ENCODE measurements around the gene ZBTB42. TPM values are rescaled to one million over a fixed set of nuclear protein-coding genes. Genes with fewer than 3 reads are reported as not detected.
"Not testable (repeated sequence)": the region's sequence is repeated elsewhere in the genome, so short reads cannot be mapped to it uniquely, and the experiment has no call there.

The ZBTB42 gene
- total RNA-seq, 1 donor from 2014 or later: 2.2 TPM

GRCh38 chr14:104824353-104824997 is 23.6 kb downstream of the ZBTB42 start:
- Mint-ChIP-seq H3K9me3 (peaks cover 8% of the 10 kb centered on the region), H3K27ac (ENCODE audit: unreplicated experiment) (no peak overlapping the region), H3K4me1 (peaks cover 38% of the 10 kb centered on the region), H3K27me3 (ENCODE audit: low read depth) (peaks cover 36% of the 10 kb centered on the region), H3K36me3 (ENCODE audit: low read depth) (peaks cover 7% of the 10 kb centered on the region), H3K4me3 (peak overlapping the region; percentile 79)
- no peak for TF ChIP-seq CTCF (conservative IDR thresholded peaks at IDR 0.05)
- no peak for DNase-seq (ENCODE audit: low read depth, low spot score)

- H3K36me3 Mint-ChIP-seq (ENCODE audit: low read depth): peaks cover 7% of the 10 kb centered on the region
- peaks cover 38% of the 10 kb centered on the region for H3K27me3 Mint-ChIP-seq (ENCODE audit: low read depth)
- H3K4me1 Mint-ChIP-seq: peaks cover 29% of the 10 kb centered on the region
- peaks cover 8% of the 10 kb centered on the region for H3K9me3 Mint-ChIP-seq
- no peak overlapping the region for H3K27ac Mint-ChIP-seq (ENCODE audit: unreplicated experiment)
- DNase-seq (ENCODE audit: low read depth, low spot score): peak; percentile 98
- TF ChIP-seq CTCF (conservative IDR thresholded peaks at IDR 0.05): peak; percentile 89
- H3K4me3 Mint-ChIP-seq: peak overlapping the region; percentile 79
Measured at GRCh38 chr14:104826189-104826860, 25.4 kb downstream of the ZBTB42 start.

- peaks cover 38% of the 10 kb centered on the region for H3K27me3 Mint-ChIP-seq (ENCODE audit: low read depth)
- DNase-seq (ENCODE audit: low read depth, low spot score): no peak
- H3K27ac Mint-ChIP-seq (ENCODE audit: unreplicated experiment): no peak overlapping the region
- peaks cover 29% of the 10 kb centered on the region for H3K4me1 Mint-ChIP-seq
- peak overlapping the region; percentile 79 for H3K4me3 Mint-ChIP-seq
- H3K9me3 Mint-ChIP-seq: peaks cover 8% of the 10 kb centered on the region
- no peak for TF ChIP-seq CTCF (conservative IDR thresholded peaks at IDR 0.05)
- H3K36me3 Mint-ChIP-seq (ENCODE audit: low read depth): peaks cover 7% of the 10 kb centered on the region
Measured at GRCh38 chr14:104826861-104827176, 25.9 kb downstream of the ZBTB42 start.

GRCh38 chr14:104827177-104828055 is 26.5 kb downstream of the ZBTB42 start:
- DNase-seq (ENCODE audit: low read depth, low spot score): peak; percentile 61
- Mint-ChIP-seq H3K27me3 (ENCODE audit: low read depth) (peaks cover 38% of the 10 kb centered on the region), H3K36me3 (ENCODE audit: low read depth) (peaks cover 7% of the 10 kb centered on the region), H3K4me3 (peak overlapping the region; percentile 79), H3K9me3 (peaks cover 8% of the 10 kb centered on the region), H3K27ac (ENCODE audit: unreplicated experiment) (no peak overlapping the region), H3K4me1 (peaks cover 29% of the 10 kb centered on the region)
- TF ChIP-seq CTCF (conservative IDR thresholded peaks at IDR 0.05): peak; percentile 70

GRCh38 chr14:104830781-104831180 is 29.9 kb downstream of the ZBTB42 start:
- Mint-ChIP-seq H3K4me1 (peaks cover 16% of the 10 kb centered on the region), H3K4me3 (no peak overlapping the region), H3K27ac (ENCODE audit: unreplicated experiment) (no peak overlapping the region), H3K9me3 (no peaks in the 10 kb centered on the region), H3K27me3 (ENCODE audit: low read depth) (peaks cover 16% of the 10 kb centered on the region), H3K36me3 (ENCODE audit: low read depth) (no peaks in the 10 kb centered on the region)
- no peak for TF ChIP-seq CTCF (conservative IDR thresholded peaks at IDR 0.05)
- no peak for DNase-seq (ENCODE audit: low read depth, low spot score)

GRCh38 chr14:104836171-104836935 is 35.5 kb downstream of the ZBTB42 start:
- not testable (repeated sequence) for H3K4me3 Mint-ChIP-seq; DNase-seq (ENCODE audit: low read depth, low spot score); H3K27ac Mint-ChIP-seq (ENCODE audit: unreplicated experiment); H3K9me3 Mint-ChIP-seq; H3K36me3 Mint-ChIP-seq (ENCODE audit: low read depth); H3K4me1 Mint-ChIP-seq
- peaks cover 39% of the 10 kb centered on the region for H3K27me3 Mint-ChIP-seq (ENCODE audit: low read depth)
